Transverse colon (tissue), 4 donors: Measurements from ENCODE around the gene AFTPH. TPM values are rescaled to one million over a fixed set of nuclear protein-coding genes. Genes with fewer than 3 reads are reported as not detected.

ENCODE experiments used
- DNase-seq: peaks from one replicate; pipeline ENCODE4 v3.0.0-alpha.2; 2019
- H3K27ac ChIP-seq, 4 donors: fragments of 200-600 bp; sonication (generic); 2 replicates each; pipeline ENCODE4 v1.5.1; 2016 to 2018; ENCODE audit warnings: inconsistent platforms in 4 of 4
- H3K27me3 ChIP-seq: fragments of 200-600 bp; sonication (generic); 2 replicates; pipeline ENCODE4 v1.5.1; 2017; ENCODE audit warnings: inconsistent platforms
- H3K36me3 ChIP-seq, 4 donors: fragments of 200-600 bp; sonication (generic); 2 replicates each; pipeline ENCODE4 v1.5.1; 2017 to 2019; ENCODE audit warnings: inconsistent platforms in 4 of 4
- H3K4me1 ChIP-seq, 4 donors: fragments of 200-600 bp; sonication (generic); 2 replicates each; pipeline ENCODE4 v1.5.1; 2017 to 2020; ENCODE audit warnings: inconsistent platforms in 4 of 4
- H3K4me3 ChIP-seq, 4 donors: fragments of 200-600 bp; sonication (generic); 1 replicate in 1 of 4; 2 replicates in 3 of 4; pipeline versions ENCODE4 v1.5.1 to v1.6.1; 2017 to 2019; ENCODE audit warnings: inconsistent platforms in 4 of 4
- H3K9me3 ChIP-seq, 2 donors: fragments of 200-600 bp; sonication (generic); 2 replicates each; pipeline ENCODE4 v1.5.1; 2017 to 2019; ENCODE audit warnings: inconsistent platforms in 2 of 2
- EP300 ChIP-seq: sonication (generic); formaldehyde crosslinking; IDR thresholded peaks from one replicate; pipeline ENCODE4 v1.6.1; 2017; ENCODE audit warnings: antibody characterized with exemption, low read depth
- POLR2A ChIP-seq: fragments of 450-650 bp; IDR thresholded peaks from one replicate; pipeline ENCODE4 v1.6.1; 2016; ENCODE audit warnings: antibody characterized with exemption, mild to moderate bottlenecking, moderate library complexity
- POLR2AphosphoS5 ChIP-seq, 3 donors: sonication (generic); formaldehyde crosslinking; IDR thresholded peaks; one replicate each; pipeline ENCODE4 v1.6.1; 2016; ENCODE audit warnings: antibody characterized with exemption in 3 of 3
- WGBS, 2 donors: methylation state at CpG; one replicate each; pipeline ENCODE4 v1.1.5; 2018; ENCODE audit warnings: low coverage in 1 of 2; 5-methylcytosine and 5-hydroxymethylcytosine counted together
- in situ Hi-C, 4 donors: fragments of 200-750 bp; cut with MboI; loops; one replicate each; pipeline versions ENCODE4 v1.15.0 to v1.15.1; 2017; ENCODE audit warnings: low sequenced_read_pairs in 3 of 4, low pct_ligation_motif_present in 1 of 4, low pct_unique_long_range_greater_than_20kb in 1 of 4
- intact Hi-C: fragments of 100-400 bp; cut with DNase I; formaldehyde crosslinking; loops from one replicate; pipeline ENCODE4 v1.15.1; 2023; ENCODE audit warnings: low total_unique reads
- total RNA-seq, 4 donors: library from RNA; depleted of rRNA; stranded (reverse); fragments of >200 nt; gene quantifications; one replicate each; pipeline ENCODE4 v1.1.0, GENCODE V29; 2016
- TF ChIP-seq, protein P1 (sequence below), 5 experiments: fragments of 200-600 bp in 3 of 5; fragments of 450-650 bp in 2 of 5; sonication (generic) in 3 of 5; IDR thresholded peaks; 1 replicate in 2 of 5; 2 replicates in 3 of 5; pipeline ENCODE4 v1.5.1; 2016 to 2017; ENCODE audit warnings: antibody characterized with exemption in 5 of 5, inconsistent platforms in 3 of 5, mild to moderate bottlenecking in 2 of 5, moderate library complexity in 1 of 5

AFTPH gene
- total RNA-seq, 4 donors from 2014 or later = 42.3 to 123 (median 70.2) TPM

DNA sequence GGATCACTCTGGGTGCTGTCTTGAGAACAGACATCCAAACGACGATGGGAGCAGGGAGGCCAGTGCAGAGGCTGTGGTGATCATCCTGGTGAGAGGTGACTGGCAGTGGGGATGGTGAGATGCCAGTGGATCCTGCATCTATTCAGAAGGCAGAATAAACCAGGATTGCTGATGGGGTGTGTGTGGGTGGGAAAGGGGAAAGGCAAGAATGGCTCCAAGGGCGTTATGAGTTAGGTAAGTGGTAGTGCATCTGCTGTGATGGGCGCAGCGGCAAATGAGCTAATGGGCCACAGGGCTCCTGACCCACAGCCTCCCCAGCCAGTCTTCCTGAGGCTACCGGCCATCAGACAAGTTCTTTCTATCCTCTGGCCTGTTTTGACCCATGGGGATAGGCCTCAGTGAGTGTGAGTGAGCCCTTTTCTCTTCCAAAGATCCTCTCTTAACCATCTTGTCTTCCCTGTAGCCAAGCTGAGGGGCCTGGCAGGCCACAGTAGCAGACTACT lies 100.0 kb downstream of the AFTPH start:
- TF ChIP-seq EP300 (no peak), POLR2AphosphoS5 (IDR thresholded peaks at IDR 0.05) (no peak), POLR2A (no peak)
- TF ChIP-seq, protein P1, sequence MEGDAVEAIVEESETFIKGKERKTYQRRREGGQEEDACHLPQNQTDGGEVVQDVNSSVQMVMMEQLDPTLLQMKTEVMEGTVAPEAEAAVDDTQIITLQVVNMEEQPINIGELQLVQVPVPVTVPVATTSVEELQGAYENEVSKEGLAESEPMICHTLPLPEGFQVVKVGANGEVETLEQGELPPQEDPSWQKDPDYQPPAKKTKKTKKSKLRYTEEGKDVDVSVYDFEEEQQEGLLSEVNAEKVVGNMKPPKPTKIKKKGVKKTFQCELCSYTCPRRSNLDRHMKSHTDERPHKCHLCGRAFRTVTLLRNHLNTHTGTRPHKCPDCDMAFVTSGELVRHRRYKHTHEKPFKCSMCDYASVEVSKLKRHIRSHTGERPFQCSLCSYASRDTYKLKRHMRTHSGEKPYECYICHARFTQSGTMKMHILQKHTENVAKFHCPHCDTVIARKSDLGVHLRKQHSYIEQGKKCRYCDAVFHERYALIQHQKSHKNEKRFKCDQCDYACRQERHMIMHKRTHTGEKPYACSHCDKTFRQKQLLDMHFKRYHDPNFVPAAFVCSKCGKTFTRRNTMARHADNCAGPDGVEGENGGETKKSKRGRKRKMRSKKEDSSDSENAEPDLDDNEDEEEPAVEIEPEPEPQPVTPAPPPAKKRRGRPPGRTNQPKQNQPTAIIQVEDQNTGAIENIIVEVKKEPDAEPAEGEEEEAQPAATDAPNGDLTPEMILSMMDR (IDR thresholded peaks at IDR 0.05) = no peak
- H3K4me3 ChIP-seq = no peak overlapping the region
- DNase-seq = no peak
- WGBS, 2 donors = 82 to 85% methylated on average over 2 to 6 of the region's 6 CpGs
- H3K36me3 ChIP-seq = no peaks in the 10 kb centered on the region
- peaks cover 0 to 11% (median 4%) of the 10 kb centered on the region in 4 donors for H3K4me1 ChIP-seq
- no peaks in the 10 kb centered on the region for H3K27me3 ChIP-seq
- intact Hi-C loops = no loop called here
- H3K27ac ChIP-seq = no peak overlapping the region
- no peaks in the 10 kb centered on the region for H3K9me3 ChIP-seq
- in situ Hi-C loops = no loop called here

DNA sequence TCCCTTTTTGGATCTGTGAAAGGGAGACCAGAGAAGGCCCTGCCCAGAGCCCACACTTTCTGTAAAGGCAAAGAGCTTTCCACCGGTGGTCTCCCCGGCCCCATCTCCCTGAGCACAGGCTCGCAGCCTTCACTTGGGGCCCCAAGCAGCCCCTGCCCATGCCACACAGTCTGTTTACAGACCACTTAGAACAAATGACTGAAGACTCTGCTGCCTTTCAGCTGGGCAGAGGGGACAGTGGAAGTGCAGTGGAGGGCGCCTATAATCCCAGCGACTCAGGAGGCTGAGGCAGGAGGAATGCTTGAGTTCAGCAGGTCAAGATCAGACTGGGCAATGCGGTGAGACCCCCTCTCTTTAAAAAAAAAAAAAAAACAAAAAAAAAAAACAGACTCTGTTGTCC lies 100.7 kb downstream of the AFTPH start:
- peaks cover 0 to 11% (median 4%) of the 10 kb centered on the region in 4 donors for H3K4me1 ChIP-seq
- DNase-seq = no peak
- H3K36me3 ChIP-seq = no peaks in the 10 kb centered on the region
- intact Hi-C loops (no loop called here), in situ Hi-C loops (loop anchor here in 1 of 4 donors (25.0 kb wide), 1 partner anchor 412 kb away; no protein-coding TSS in a partner anchor)
- 93% methylated on average over 6 of the region's 6 CpGs; no CpG with 5 or more reads in 1 of the 2 donors for WGBS, 2 donors
- no peak overlapping the region for H3K4me3 ChIP-seq
- H3K27ac ChIP-seq = no peak overlapping the region
- TF ChIP-seq, protein P1 (IDR thresholded peaks at IDR 0.05) = no peak
- TF ChIP-seq POLR2A (no peak), EP300 (no peak), POLR2AphosphoS5 (IDR thresholded peaks at IDR 0.05) (no peak)
- H3K9me3 ChIP-seq = no peaks in the 10 kb centered on the region
- H3K27me3 ChIP-seq = no peaks in the 10 kb centered on the region

DNA sequence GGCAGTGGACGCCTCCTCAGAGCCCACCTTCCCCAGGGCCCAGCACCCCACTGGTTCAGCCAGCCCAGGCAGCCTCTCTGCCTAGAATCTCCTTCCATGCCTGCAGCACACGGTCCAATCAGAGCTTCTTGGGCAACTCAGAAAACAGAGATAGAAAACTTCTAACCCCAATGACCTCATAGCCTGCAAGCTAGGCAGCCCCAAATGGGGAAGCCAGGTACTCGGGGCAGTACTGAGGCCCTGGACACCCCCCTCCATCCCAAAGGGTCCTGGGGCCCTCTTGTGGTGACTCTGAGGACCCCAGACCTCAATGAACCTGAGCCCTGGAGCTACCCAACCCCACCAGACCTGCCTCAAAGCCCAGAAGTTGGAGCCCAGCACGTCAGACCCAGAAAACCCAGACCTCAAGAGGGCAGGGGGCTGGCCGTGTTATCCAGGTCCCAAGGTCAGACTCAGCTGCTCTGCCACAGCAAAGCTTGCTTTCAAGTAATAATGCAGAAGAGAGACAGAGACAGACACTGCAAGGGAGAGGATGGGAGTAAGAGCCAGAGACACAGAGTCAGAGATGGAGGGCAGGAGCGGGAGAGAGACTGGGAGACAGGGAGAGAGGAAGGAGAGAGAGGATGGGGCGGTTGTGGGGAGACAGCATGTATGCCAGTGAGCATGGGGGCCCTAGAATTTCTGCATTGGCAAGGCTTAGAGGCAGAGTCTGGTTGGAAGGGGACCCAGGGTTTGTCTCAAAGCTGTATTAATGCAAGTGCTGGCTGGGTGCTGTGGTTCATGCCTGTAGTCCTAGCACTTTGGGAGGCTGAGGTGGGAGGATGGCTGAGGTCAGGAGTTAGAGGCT lies 101.4 kb downstream of the AFTPH start:
- H3K27ac ChIP-seq = no peak overlapping the region
- no peak for DNase-seq
- in situ Hi-C loops (loop anchor here in 1 of 4 donors (25.0 kb wide), 1 partner anchor 412 kb away; no protein-coding TSS in a partner anchor), intact Hi-C loops (no loop called here)
- no peaks in the 10 kb centered on the region for H3K9me3 ChIP-seq
- no peak overlapping the region for H3K4me3 ChIP-seq
- H3K4me1 ChIP-seq = peaks cover 0 to 11% (median 4%) of the 10 kb centered on the region in 4 donors
- no peaks in the 10 kb centered on the region for H3K36me3 ChIP-seq
- no peaks in the 10 kb centered on the region for H3K27me3 ChIP-seq
- TF ChIP-seq POLR2A (no peak), EP300 (no peak), POLR2AphosphoS5 (IDR thresholded peaks at IDR 0.05) (no peak)
- TF ChIP-seq, protein P1 (IDR thresholded peaks at IDR 0.05) = no peak
- 87 to 89% methylated on average over 3 to 6 of the region's 7 CpGs for WGBS, 2 donors

DNA sequence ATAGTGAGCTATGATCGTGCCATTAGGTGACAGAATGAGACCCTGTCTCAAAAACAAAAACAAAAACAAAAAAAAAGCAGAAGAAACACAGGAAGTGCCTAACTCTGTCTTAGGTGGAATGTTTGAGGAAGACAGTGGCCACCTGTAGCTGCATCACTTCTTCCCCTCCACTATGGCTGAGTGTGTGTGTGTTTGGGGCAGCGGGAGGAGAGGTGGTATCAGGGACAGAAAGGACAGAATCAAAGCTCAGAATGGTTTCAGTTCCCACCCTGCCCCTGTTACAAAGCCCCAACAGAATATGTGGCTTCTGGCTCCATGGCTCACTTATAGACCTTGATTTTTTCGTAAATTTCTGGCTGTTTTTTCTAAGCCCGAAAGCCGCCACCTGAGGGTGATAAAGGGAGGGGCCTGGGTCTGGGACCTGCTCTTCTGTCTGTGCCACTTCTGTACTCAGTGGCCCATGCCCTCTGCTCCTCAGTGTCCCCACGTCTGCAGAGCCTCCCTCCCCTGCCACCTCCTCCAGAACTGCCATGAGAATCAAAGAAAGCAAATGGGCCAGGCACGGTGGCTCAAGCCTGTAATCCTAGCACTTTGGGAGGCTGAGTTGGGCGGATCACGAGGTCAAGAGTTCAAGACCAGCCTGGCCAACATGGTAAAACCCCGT lies 102.2 kb downstream of the AFTPH start:
- Histone ChIP-seq H3K4me1 (peaks cover 0 to 11% (median 4%) of the 10 kb centered on the region in 4 donors), H3K27me3 (no peaks in the 10 kb centered on the region), H3K36me3 (no peaks in the 10 kb centered on the region), H3K27ac (no peak overlapping the region), H3K4me3 (no peak overlapping the region), H3K9me3 (no peaks in the 10 kb centered on the region)
- no peak for DNase-seq
- in situ Hi-C loops = loop anchor here in 1 of 4 donors (25.0 kb wide), 1 partner anchor 411 kb away; no protein-coding TSS in a partner anchor
- TF ChIP-seq POLR2A (no peak), EP300 (no peak), POLR2AphosphoS5 (IDR thresholded peaks at IDR 0.05) (no peak)
- TF ChIP-seq, protein P1 (IDR thresholded peaks at IDR 0.05) = no peak
- 85 to 94% methylated on average over 3 to 10 of the region's 10 CpGs for WGBS, 2 donors
- intact Hi-C loops = no loop called here
